RWPE1 (cell line): ENCODE results near the gene NMT2.

ENCODE experiments used
- CTCF ChIA-PET: fragments of 350-600 bp; sonication (Branson Sonifier 250); formaldehyde crosslinking; extraction: SDS; loops from one replicate; lab custom pipeline; 2021; lab: Yijun Ruan, JAX
- POLR2A ChIA-PET: fragments of 400-600 bp; formaldehyde crosslinking; extraction: SDS; loops from one replicate; lab custom pipeline; 2020; ENCODE audit warnings: antibody characterized with exemption; ENCODE audit not compliant: low non-redundant PET; lab: Yijun Ruan, JAX
- DNase-seq: peaks from one replicate; pipeline ENCODE4 v3.0.0; 2012; ENCODE audit warnings: low spot score
- H3K27ac ChIP-seq: fragments of 450-650 bp; 2 replicates; pipeline ENCODE4 v1.5.1; 2017
- CTCF ChIP-seq: fragments of 450-650 bp; conservative IDR thresholded peaks from 2 replicates; pipeline ENCODE4 v1.5.1; 2017; ENCODE audit warnings: low read depth, mild to moderate bottlenecking

NMT2 gene

GRCh38 chr10:15112657-15113056, 55.8 kb downstream of the NMT2 start:
- DNase-seq = no peak
- no peak for TF ChIP-seq CTCF
- H3K27ac ChIP-seq = no peak overlapping the region
- POLR2A ChIA-PET = interaction anchor here (0.7 kb wide), 1 partner anchor 153 kb away, joined by 10 read pairs; no protein-coding TSS in a partner anchor
- CTCF ChIA-PET = no interaction called here

- no peak overlapping the region for H3K27ac ChIP-seq
- ChIA-PET CTCF (interaction anchor here (0.5 to 1.0 kb wide), 7 partner anchors 11 to 1344 kb away, joined by 3 to 9 read pairs (median 3); partner anchors contain the start of genes CDNF, HSPA14 and MSANTD7), POLR2A (no interaction called here)
- peak; percentile 64 for DNase-seq
- peak; percentile 88 for TF ChIP-seq CTCF
Measured at GRCh38 chr10:15106352-15107013, 62.0 kb downstream of the NMT2 start.

- CTCF ChIA-PET = no interaction called here
- peak overlapping the region; percentile 8; the same call in 1 of the 2 replicates for H3K27ac ChIP-seq
- no peak for TF ChIP-seq CTCF
- DNase-seq = no peak
- POLR2A ChIA-PET = no interaction called here
Measured at GRCh38 chr10:15103513-15103912, 65.0 kb downstream of the NMT2 start.

- no peak for TF ChIP-seq CTCF
- CTCF ChIA-PET = no interaction called here
- no peak for DNase-seq
- POLR2A ChIA-PET = no interaction called here
- H3K27ac ChIP-seq = no peak overlapping the region
Measured at GRCh38 chr10:15099886-15100285, 68.6 kb downstream of the NMT2 start.

- CTCF ChIA-PET = interaction anchor here (0.6 kb wide), 1 partner anchor 187 kb away, joined by 3 read pairs; no protein-coding TSS in a partner anchor
- TF ChIP-seq CTCF = no peak
- H3K27ac ChIP-seq = peak within 1 kb of the TSS; percentile 98
- DNase-seq = peak; percentile 98
- POLR2A ChIA-PET = no interaction called here
Measured at GRCh38 chr10:15097011-15097812, 71.3 kb downstream of the NMT2 start, which contains the start of gene RPP38. TSS of gene RPP38 (plus strand) at chr10:15097355. CDS start at chr10:15103315, 5,960 bp downstream.

- ChIA-PET CTCF (no interaction called here), POLR2A (no interaction called here)
- peak overlapping the region; percentile 98 for H3K27ac ChIP-seq
Measured at GRCh38 chr10:15096661-15097010, 71.9 kb downstream of the NMT2 start.

More at GRCh38 chr10:15096661-15097010, 71.9 kb downstream of the NMT2 start:
- no peak for DNase-seq
- no peak for TF ChIP-seq CTCF
